Femur (tissue), 1 donor: ENCODE data around the gene ANKRA2.
"Not testable (repeated sequence)": the region's sequence is repeated elsewhere in the genome, so short reads cannot be mapped to it uniquely, and the experiment has no call there.

Experiments
- DNase-seq: peaks from one replicate; pipeline ENCODE4 v3.0.0-alpha.2; 2017

The ANKRA2 gene

GRCh38 chr5:73545403-73545779, 20.0 kb downstream of the ANKRA2 start:
- DNase-seq, result no peak

- no peak for DNase-seq
Observed at GRCh38 chr5:73544429-73545402, 20.7 kb downstream of the ANKRA2 start.

- no peak for DNase-seq
Observed at GRCh38 chr5:73542020-73542419, 23.4 kb downstream of the ANKRA2 start.

GRCh38 chr5:73540192-73540591, 25.2 kb downstream of the ANKRA2 start:
- no peak for DNase-seq

GRCh38 chr5:73539730-73540129, 25.7 kb downstream of the ANKRA2 start:
- DNase-seq, result no peak

- DNase-seq, result no peak
Observed at GRCh38 chr5:73534971-73535370, 30.5 kb downstream of the ANKRA2 start.

- no peak for DNase-seq
Observed at GRCh38 chr5:73534011-73534644, 31.3 kb downstream of the ANKRA2 start.

GRCh38 chr5:73532195-73532594, 33.2 kb downstream of the ANKRA2 start:
- no peak for DNase-seq

GRCh38 chr5:73531356-73531755, 34.1 kb downstream of the ANKRA2 start:
- DNase-seq, result no peak

GRCh38 chr5:73529081-73529480, 36.4 kb downstream of the ANKRA2 start:
- DNase-seq, result no peak

- DNase-seq, result no peak
Observed at GRCh38 chr5:73528248-73528647, 37.2 kb downstream of the ANKRA2 start.

- no peak for DNase-seq
Observed at GRCh38 chr5:73525606-73526203, 39.7 kb downstream of the ANKRA2 start.

- no peak for DNase-seq
Observed at GRCh38 chr5:73523861-73524260, 41.6 kb downstream of the ANKRA2 start.

GRCh38 chr5:73522989-73523388, 42.5 kb downstream of the ANKRA2 start:
- DNase-seq, result no peak

- peak; percentile 69 for DNase-seq
Observed at GRCh38 chr5:73519531-73520283, 45.7 kb downstream of the ANKRA2 start.

GRCh38 chr5:73515232-73515631, 50.2 kb downstream of the ANKRA2 start:
- no peak for DNase-seq

GRCh38 chr5:73514418-73514817, 51.0 kb downstream of the ANKRA2 start:
- DNase-seq, result no peak

- no peak for DNase-seq
Observed at GRCh38 chr5:73513996-73514395, 51.4 kb downstream of the ANKRA2 start.

GRCh38 chr5:73508521-73508920, 56.9 kb downstream of the ANKRA2 start:
- DNase-seq, result not testable (repeated sequence)

- DNase-seq, result no peak
Observed at GRCh38 chr5:73507062-73507461, 58.4 kb downstream of the ANKRA2 start.

- no peak for DNase-seq
Observed at GRCh38 chr5:73506459-73506955, 58.9 kb downstream of the ANKRA2 start.
